Central memory CD4-positive, alpha-beta T cell (primary cell): Measurements from ENCODE around the gene PPP1R12B.
"Not testable (repeated sequence)": the region's sequence is repeated elsewhere in the genome, so short reads cannot be mapped to it uniquely, and the experiment has no call there.

Source experiments
- DNase-seq: peaks from one replicate; pipeline ENCODE4 v3.0.0; 2022

Gene PPP1R12B

GRCh38 chr1:202619505-202619904 is 271.0 kb downstream of the PPP1R12B start:
- DNase-seq = no peak

GRCh38 chr1:202620036-202620435 is 271.5 kb downstream of the PPP1R12B start:
- not testable (repeated sequence) for DNase-seq

GRCh38 chr1:202621446-202621845 is 272.9 kb downstream of the PPP1R12B start:
- DNase-seq = no peak

- DNase-seq = no peak
These were observed 273.9 kb downstream of the PPP1R12B start for GRCh38 chr1:202622388-202622787.

- no peak for DNase-seq
These were observed 274.6 kb downstream of the PPP1R12B start for GRCh38 chr1:202623075-202623474.

- not testable (repeated sequence) for DNase-seq
These were observed 275.0 kb downstream of the PPP1R12B start for GRCh38 chr1:202623476-202623875.

GRCh38 chr1:202624088-202624780 is 275.7 kb downstream of the PPP1R12B start:
- no peak for DNase-seq

GRCh38 chr1:202624781-202625108 is 276.2 kb downstream of the PPP1R12B start:
- DNase-seq = no peak

GRCh38 chr1:202625416-202626360 is 277.2 kb downstream of the PPP1R12B start:
- peak; percentile 38 for DNase-seq

GRCh38 chr1:202627036-202627435 is 278.5 kb downstream of the PPP1R12B start:
- DNase-seq = not testable (repeated sequence)

GRCh38 chr1:202627841-202628565 is 279.5 kb downstream of the PPP1R12B start:
- DNase-seq = no peak

GRCh38 chr1:202628646-202629215 is 280.2 kb downstream of the PPP1R12B start:
- DNase-seq = no peak

- peak; percentile 79 for DNase-seq
These were observed 280.8 kb downstream of the PPP1R12B start for GRCh38 chr1:202629257-202629811.

- DNase-seq = not testable (repeated sequence)
These were observed 281.6 kb downstream of the PPP1R12B start for GRCh38 chr1:202630096-202630495.

- no peak for DNase-seq
These were observed 282.0 kb downstream of the PPP1R12B start for GRCh38 chr1:202630541-202630940.

- DNase-seq = no peak
These were observed 282.8 kb downstream of the PPP1R12B start for GRCh38 chr1:202631076-202631923.

- DNase-seq = no peak
These were observed 283.7 kb downstream of the PPP1R12B start for GRCh38 chr1:202632241-202632640.

GRCh38 chr1:202636171-202636570 is 287.7 kb downstream of the PPP1R12B start:
- not testable (repeated sequence) for DNase-seq

GRCh38 chr1:202637321-202638018 is 289.0 kb downstream of the PPP1R12B start:
- DNase-seq = not testable (repeated sequence)

GRCh38 chr1:202638019-202638700 is 289.7 kb downstream of the PPP1R12B start:
- no peak for DNase-seq
